HepG2 (cell line): ENCODE results near the gene CPAMD8. TPM values are rescaled to one million over a fixed set of nuclear protein-coding genes. Genes with fewer than 3 reads are reported as not detected.

Source experiments
- ATAC-seq: fragments of 200-7000 bp; cut with Tn5 transposase; 3 replicates; pipeline ENCODE4 v1.9.1; 2020; ENCODE audit warnings: mild to moderate bottlenecking, moderate library complexity
- BruUV-seq: library from RNA; stranded (reverse); fragments of 400-500 nt; replicated peaks from 2 replicates; lab custom pipeline; 2021; lab: Mats Ljungman, UMichigan
- CTCF ChIA-PET: fragments of 300-600 bp; formaldehyde crosslinking; extraction: SDS; loops from one replicate; lab custom pipeline; 2021; ENCODE audit warnings: low total read pairs, inconsistent platforms, low intra/inter-chr PET ratio; lab: Yijun Ruan, JAX
- POLR2A ChIA-PET: fragments of 350-600 bp; sonication (Branson Sonifier 250); formaldehyde crosslinking; loops from one replicate; lab custom pipeline; 2020; ENCODE audit warnings: antibody characterized with exemption, inconsistent platforms; lab: Yijun Ruan, JAX
- DNase-seq: peaks from one replicate; pipeline ENCODE4 v3.0.0-alpha.2; 2015; ENCODE audit warnings: low spot score
- FAIRE-seq: peaks from 3 replicates; lab custom pipeline; 2011; peaks lifted over from hg19 to GRCh38; lab: Jason Lieb, UNC
- H2AFZ ChIP-seq: one replicate; pipeline ENCODE4 v1.6.1; 2011; ENCODE audit warnings: low read length, inconsistent platforms
- H3K27ac ChIP-seq: fragments of 300-600 bp; 3 replicates; pipeline ENCODE4 v1.8.0; 2011; ENCODE audit warnings: mixed run types, mild to moderate bottlenecking, mixed read lengths, low read length, inconsistent platforms; ENCODE audit not compliant: insufficient read depth; ENCODE audit errors: extremely low read length
- H3K27me3 ChIP-seq, 2 experiments: fragments of 200-600 bp in 1 of 2; 2 replicates in 1 of 2; 3 replicates in 1 of 2; pipeline versions ENCODE4 v1.6.0 to v1.8.0; 2011; ENCODE audit warnings: low read length in 2 of 2, mild to moderate bottlenecking in 2 of 2, moderate library complexity in 2 of 2, inconsistent platforms in 1 of 2; ENCODE audit not compliant: insufficient read depth in 2 of 2, control insufficient read depth in 1 of 2
- H3K36me3 ChIP-seq, 2 experiments: fragments of 200-600 bp in 1 of 2; replicated peaks in 1 of 2; 2 replicates in 1 of 2; 3 replicates in 1 of 2; pipeline versions ENCODE4 v1.5.1 to v1.8.0; 2011; ENCODE audit warnings: low read length in 2 of 2, inconsistent platforms in 1 of 2; ENCODE audit not compliant: insufficient read depth in 2 of 2, control insufficient read depth in 1 of 2
- H3K4me1 ChIP-seq: 2 replicates; pipeline ENCODE4 v1.5.1; 2012; ENCODE audit warnings: low read length, inconsistent platforms; ENCODE audit not compliant: insufficient read depth
- H3K4me2 ChIP-seq: 2 replicates; pipeline ENCODE4 v1.6.0; 2011; ENCODE audit warnings: low read depth, low read length, inconsistent platforms
- H3K4me3 ChIP-seq, 3 experiments: fragments of 200-600 bp in 1 of 3; sonication (generic), shearing (Covaris generic) in 1 of 3; replicated peaks in 1 of 3; 2 replicates each; pipeline ENCODE4 v1.5.1; 2011 to 2016; ENCODE audit warnings: low read length in 3 of 3, inconsistent platforms in 2 of 3, low read depth in 2 of 3, mild to moderate bottlenecking in 2 of 3, control low read depth in 1 of 3, mixed read lengths in 1 of 3; ENCODE audit not compliant: insufficient read depth in 1 of 3
- H3K79me2 ChIP-seq: one replicate; pipeline ENCODE4 v1.6.1; 2011; ENCODE audit warnings: low read length, inconsistent platforms; ENCODE audit not compliant: insufficient read depth
- H3K9ac ChIP-seq: 2 replicates; pipeline ENCODE4 v1.6.0; 2011; ENCODE audit warnings: mild to moderate bottlenecking, low read depth, low read length, inconsistent platforms; ENCODE audit not compliant: insufficient read depth
- H3K9me3 ChIP-seq: 2 replicates; pipeline ENCODE4 v1.5.1; 2012; ENCODE audit warnings: mild to moderate bottlenecking, low read length
- H4K20me1 ChIP-seq: 2 replicates; pipeline ENCODE4 v1.6.0; 2011; ENCODE audit warnings: inconsistent platforms, mild to moderate bottlenecking, low read length, moderate library complexity; ENCODE audit not compliant: insufficient read depth
- AGO2 ChIP-seq: fragments of 200-400 bp; formaldehyde crosslinking; optimal IDR thresholded peaks from 2 replicates; pipeline ENCODE3; 2017; ENCODE audit warnings: mild to moderate bottlenecking, low read depth, low read length, moderate library complexity
- ATF7 ChIP-seq, 2 experiments: fragments of 450-650 bp in 1 of 2; sonication (generic) in 1 of 2; formaldehyde crosslinking in 1 of 2; IDR thresholded peaks; 2 replicates each; pipeline versions ENCODE4 v1.4.0 to v1.6.1; 2016 to 2020; ENCODE audit warnings: antibody characterized with exemption in 1 of 2, mild to moderate bottlenecking in 1 of 2, missing genetic modification reagents in 1 of 2
- FLYWCH1 ChIP-seq: sonication (generic); formaldehyde crosslinking; IDR thresholded peaks from 2 replicates; pipeline ENCODE4 v1.8.1; 2023; ENCODE audit warnings: mild to moderate bottlenecking, missing genetic modification reagents
- FOSL1 ChIP-seq: sonication (generic); formaldehyde crosslinking; IDR thresholded peaks from 2 replicates; pipeline ENCODE4 v1.9.0; 2021; ENCODE audit warnings: missing genetic modification reagents, borderline replicate concordance
- FOXP1 ChIP-seq, 2 experiments: fragments of 450-650 bp in 1 of 2; IDR thresholded peaks; 2 replicates each; pipeline ENCODE4 v1.6.1; 2017 to 2018; ENCODE audit warnings: antibody characterized with exemption in 1 of 2
- HINFP ChIP-seq: sonication (generic); formaldehyde crosslinking; IDR thresholded peaks from 2 replicates; pipeline ENCODE4 v1.4.0; 2020; ENCODE audit warnings: low read depth, mild to moderate bottlenecking, missing genetic modification reagents
- KDM2A ChIP-seq: sonication (generic); formaldehyde crosslinking; IDR thresholded peaks from 2 replicates; pipeline ENCODE4 v1.4.0; 2020; ENCODE audit warnings: low read depth, missing genetic modification reagents, borderline replicate concordance
- MYPOP ChIP-seq: sonication (generic); formaldehyde crosslinking; IDR thresholded peaks from 2 replicates; pipeline ENCODE4 v1.8.1; 2023; ENCODE audit warnings: mild to moderate bottlenecking, moderate library complexity, missing genetic modification reagents
- PHF8 ChIP-seq: sonication (generic); formaldehyde crosslinking; IDR thresholded peaks from 2 replicates; pipeline ENCODE4 v1.5.0; 2020; ENCODE audit warnings: missing genetic modification reagents
- POLR2AphosphoS2 ChIP-seq: IDR thresholded peaks from 2 replicates; pipeline ENCODE4 v1.6.1; 2011; ENCODE audit warnings: low read depth, low read length, improper control_type of control experiment
- TFDP1 ChIP-seq: IDR thresholded peaks from 2 replicates; pipeline ENCODE4 v1.6.1; 2016; ENCODE audit warnings: missing compliant biosample characterization, missing genetic modification reagents, borderline replicate concordance
- ZNF30 ChIP-seq: sonication (generic); formaldehyde crosslinking; IDR thresholded peaks from 2 replicates; pipeline ENCODE4 v1.5.0; 2020; ENCODE audit warnings: mild to moderate bottlenecking, missing genetic modification reagents
- ZNF543 ChIP-seq: sonication (generic); formaldehyde crosslinking; IDR thresholded peaks from 2 replicates; pipeline ENCODE4 v1.4.0; 2020; ENCODE audit warnings: mild to moderate bottlenecking, missing genetic modification reagents
- ZNF547 ChIP-seq: sonication (generic); formaldehyde crosslinking; IDR thresholded peaks from 2 replicates; pipeline ENCODE4 v1.5.1; 2020; ENCODE audit warnings: mild to moderate bottlenecking, missing genetic modification reagents
- ZSCAN20 ChIP-seq: sonication (generic); formaldehyde crosslinking; IDR thresholded peaks from 2 replicates; pipeline ENCODE4 v1.4.0; 2020; ENCODE audit warnings: missing genetic modification reagents, mild to moderate bottlenecking, borderline replicate concordance
- WGBS: methylation state at CpG from one replicate; pipeline ENCODE4 v1.1.6; 2017; ENCODE audit warnings: low lambda C conversion rate; 5-methylcytosine and 5-hydroxymethylcytosine counted together
- in situ Hi-C: cut with HindIII; loops from 2 replicates; pipeline ENCODE4 v1.10.0; 2017; ENCODE audit warnings: low pct_unique_long_range_greater_than_20kb; ENCODE audit not compliant: extremely low pct_ligation_motif_present
- intact Hi-C: fragments of 100-400 bp; cut with micrococcal nuclease; formaldehyde crosslinking; loops from one replicate; pipeline ENCODE4 v1.10.0; 2022; ENCODE audit not compliant: unreplicated experiment
- polyA plus RNA-seq, 8 experiments: library from polyadenylated mRNA; depleted of rRNA in 3 of 8; stranded (reverse) in 7 of 8; unstranded in 1 of 8; fragments of >200 nt; fragmentation: Illumina TruSeq in 4 of 8; extraction: Trizol in 4 of 8; gene quantifications; 2 replicates each; pipeline versions ENCODE4 v1.2.1 to v1.2.3, GENCODE V29; 2011 to 2016; ENCODE audit warnings: low read depth in 4 of 8, missing spikeins in 1 of 8, mixed read lengths in 1 of 8; ENCODE audit not compliant: insufficient read depth in 1 of 8
- total RNA-seq, 5 experiments: library from RNA; depleted of rRNA; stranded (reverse); fragments of >200 nt; fragmentation: Illumina TruSeq; extraction: Trizol; gene quantifications; 2 replicates each; pipeline ENCODE4 v1.2.3, GENCODE V29; 2016; ENCODE audit warnings: low read depth in 1 of 5
- TF ChIP-seq, protein P1 (sequence below): sonication (generic); formaldehyde crosslinking; IDR thresholded peaks from 2 replicates; pipeline ENCODE4 v1.4.0; 2020; ENCODE audit warnings: mild to moderate bottlenecking, missing genetic modification reagents

The CPAMD8 gene
- total and polyA plus RNA-seq, 2 of the 13 experiments (the other 11 are each of a cell fraction or from before 2014, with no cell fraction given): 0.29 to 0.34 TPM

DNA sequence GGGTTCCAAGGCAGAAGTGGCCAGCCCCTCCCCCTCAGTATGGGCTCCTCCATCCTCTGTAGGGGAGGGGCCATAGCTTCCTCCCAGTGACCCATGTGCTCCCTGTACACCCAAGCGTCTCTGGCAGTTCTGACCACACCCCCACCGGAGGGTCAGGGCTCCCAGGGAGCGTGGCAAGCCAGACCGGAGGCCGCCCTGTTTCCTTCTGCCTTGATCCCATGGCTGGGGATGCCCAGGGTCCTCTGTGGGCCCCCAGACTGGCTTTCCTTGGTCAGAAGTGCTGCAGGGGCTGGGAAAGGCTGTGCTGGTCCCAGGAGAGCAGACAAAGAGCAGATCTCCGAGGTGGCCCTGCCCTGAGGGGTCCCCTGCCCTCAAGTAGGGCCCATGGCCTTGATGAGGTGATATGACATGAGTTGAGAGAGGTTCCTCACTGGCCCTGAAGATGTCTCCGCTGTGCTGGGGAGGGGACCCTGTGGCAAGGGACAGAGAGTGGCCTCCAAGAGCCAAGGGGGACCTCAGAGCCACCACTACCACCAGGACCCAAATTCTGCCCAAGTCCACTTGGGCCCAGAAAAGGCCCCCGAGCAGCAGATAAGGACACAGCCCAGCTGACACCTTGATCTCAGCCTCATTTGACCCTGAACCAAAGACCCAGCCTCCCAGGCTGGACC is 145.6 kb downstream of the CPAMD8 start:
- Histone ChIP-seq H3K4me2 (no peak overlapping the region), H3K27me3 (no peaks in the 10 kb centered on the region), H3K4me1 (peaks cover 4% of the 10 kb centered on the region; the same call in 1 of the 2 replicates), H2AFZ (no peak overlapping the region), H4K20me1 (no peaks in the 10 kb centered on the region), H3K4me3 (no peak overlapping the region), H3K27ac (no peak overlapping the region), H3K79me2 (no peaks in the 10 kb centered on the region), H3K36me3 (peaks cover 13 to 21% of the 10 kb centered on the region in 2 experiments; a peak in 3 of 5 replicates), H3K9me3 (peaks cover 23% of the 10 kb centered on the region), H3K9ac (no peak overlapping the region)
- no peak for DNase-seq
- no peak for ATAC-seq
- BruUV-seq: no TSS peak
- intact Hi-C loops: no loop called here
- 71% methylated on average over 1 of the region's 8 CpGs for WGBS
- ChIA-PET POLR2A (no interaction called here), CTCF (no interaction called here)
- no peak for FAIRE-seq
- in situ Hi-C loops: no loop called here
- TF ChIP-seq PHF8 (CRISPR knock-in tag) (no peak), HINFP (CRISPR knock-in tag) (no peak), ZNF547 (CRISPR knock-in tag) (no peak), FOXP1 (IDR thresholded peaks at IDR 0.05) (no peak), FOXP1 (CRISPR knock-in tag; IDR thresholded peaks at IDR 0.05) (no peak), ZSCAN20 (CRISPR knock-in tag) (no peak), FLYWCH1 (CRISPR knock-in tag) (no peak), KDM2A (CRISPR knock-in tag) (peak; percentile 25; the same call in 1 of the 2 replicates), ZNF543 (CRISPR knock-in tag) (peak; percentile 100), ATF7 (IDR thresholded peaks at IDR 0.05) (no peak), ATF7 (CRISPR knock-in tag; IDR thresholded peaks at IDR 0.05) (no peak), MYPOP (no peak), TFDP1 (CRISPR knock-in tag) (no peak), FOSL1 (no peak), POLR2AphosphoS2 (no peak), AGO2 (peak; percentile 52), ZNF30 (CRISPR knock-in tag) (no peak)
- TF ChIP-seq, protein P1, sequence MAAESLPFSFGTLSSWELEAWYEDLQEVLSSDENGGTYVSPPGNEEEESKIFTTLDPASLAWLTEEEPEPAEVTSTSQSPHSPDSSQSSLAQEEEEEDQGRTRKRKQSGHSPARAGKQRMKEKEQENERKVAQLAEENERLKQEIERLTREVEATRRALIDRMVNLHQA (CRISPR knock-in tag): no peak
